Measurements from ENCODE around the gene MSMP. TPM values are rescaled to one million over a fixed set of nuclear protein-coding genes. Genes with fewer than 3 reads are reported as not detected.

The MSMP gene, protein sequence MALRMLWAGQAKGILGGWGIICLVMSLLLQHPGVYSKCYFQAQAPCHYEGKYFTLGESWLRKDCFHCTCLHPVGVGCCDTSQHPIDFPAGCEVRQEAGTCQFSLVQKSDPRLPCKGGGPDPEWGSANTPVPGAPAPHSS
- 1 to 10 TPM in 1 of 3 donors, not detected in 2; 1.1 TPM for polyA plus RNA-seq (ENCODE audit: insufficient read length in 3 of 3)
- long read RNA-seq, donor 1: 0 reads
- long read RNA-seq, donor 2: 0 reads
- long read RNA-seq, donor 3: 0 reads
- long read RNA-seq, donor 4: 0 reads
- long read RNA-seq, donor 5: 0 reads
- long read RNA-seq, donor 6: 0 reads
- long read RNA-seq, donor 7: 0 reads
- long read RNA-seq, donor 8: 0 reads
- long read RNA-seq, donor 9, partial matches to known transcripts: 0 of 1 reads
- long read RNA-seq, donor 9, other reads (novel, unspliced or antisense): 0 of 1 reads
- long read RNA-seq, donor 10: 0 reads
- long read RNA-seq, donor 11, partial matches to known transcripts: 8 of 14 reads
- long read RNA-seq, donor 11, other reads (novel, unspliced or antisense): 6 of 14 reads
- long read RNA-seq, donor 12: 0 reads
- long read RNA-seq, donor 13: 0 reads
- long read RNA-seq, donor 14, partial matches to known transcripts: 0 of 1 reads
- long read RNA-seq, donor 14, other reads (novel, unspliced or antisense): 0 of 1 reads
- long read RNA-seq, donor 15: 0 reads
- long read RNA-seq, donor 16: 0 reads

DNA sequence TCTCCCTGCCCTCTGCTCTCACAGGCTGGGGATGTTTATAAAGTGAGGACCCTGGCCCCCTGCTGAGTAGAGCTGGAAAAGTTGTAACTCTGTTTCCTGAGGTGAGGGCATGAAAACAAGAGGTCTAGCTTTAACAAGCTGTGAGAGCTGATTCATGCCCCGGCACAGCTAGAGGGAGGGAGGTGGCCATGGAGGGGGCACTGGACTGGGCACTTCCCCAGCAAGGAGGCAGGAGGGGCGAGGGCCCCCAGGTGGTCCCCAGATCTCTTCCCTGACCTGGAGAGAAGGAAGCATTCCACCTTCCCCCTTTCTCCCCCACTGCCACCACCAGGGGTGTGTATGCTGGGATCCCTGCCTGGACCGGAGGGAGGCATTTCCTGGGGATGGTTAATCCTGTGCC lies at the start of gene MSMP:
Gene MSMP, minus strand, starts transcription at position 13 of the 400 bp plus-strand sequence. CDS start 147 bp downstream, outside the sequence.
- DNase-seq (ENCODE audit: extremely low read depth in 1 of 11, low read depth in 9 of 11, low spot score in 4 of 11): no peak

DNA sequence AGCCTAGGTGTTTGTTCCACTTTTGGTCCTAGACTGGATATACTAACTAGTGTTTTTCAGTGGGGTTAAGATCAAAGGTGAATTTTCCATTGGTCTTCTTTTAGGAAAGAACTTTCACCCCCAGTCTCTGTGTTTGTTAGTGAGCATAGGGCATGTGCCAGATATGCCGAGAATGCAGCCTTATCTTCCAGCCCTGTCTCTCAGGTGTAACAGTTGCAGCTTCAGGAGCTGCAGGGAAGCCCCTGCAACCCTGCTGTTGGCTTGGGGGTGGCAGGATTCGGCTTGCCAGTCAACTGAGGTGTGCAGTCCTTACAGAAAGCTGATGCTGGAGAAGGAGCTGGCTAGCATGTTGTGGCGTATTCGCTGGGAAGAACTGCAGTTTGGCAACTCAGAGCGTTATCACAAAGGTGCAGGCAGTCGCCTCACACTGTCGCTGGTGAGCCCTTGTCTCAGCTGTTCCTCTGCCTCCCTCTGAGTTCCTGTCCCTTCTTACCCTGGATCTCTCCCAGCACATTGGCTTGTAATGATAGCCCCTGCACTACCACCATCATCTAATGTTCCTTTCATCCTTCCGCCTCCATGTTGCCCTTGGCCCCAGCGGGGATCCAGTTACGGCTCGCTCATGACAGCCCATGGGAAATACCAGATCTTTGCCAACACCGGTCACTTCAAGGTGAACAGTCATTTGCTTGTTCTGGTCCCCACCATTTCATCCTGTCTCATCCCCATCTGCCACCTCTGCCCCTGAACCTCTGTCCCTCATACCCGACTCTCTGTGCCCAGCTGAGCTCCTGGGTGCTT lies 47.5 kb upstream of the MSMP start:
- DNase-seq (ENCODE audit: extremely low read depth in 1 of 11, low read depth in 9 of 11, low spot score in 4 of 11): no peak

DNA sequence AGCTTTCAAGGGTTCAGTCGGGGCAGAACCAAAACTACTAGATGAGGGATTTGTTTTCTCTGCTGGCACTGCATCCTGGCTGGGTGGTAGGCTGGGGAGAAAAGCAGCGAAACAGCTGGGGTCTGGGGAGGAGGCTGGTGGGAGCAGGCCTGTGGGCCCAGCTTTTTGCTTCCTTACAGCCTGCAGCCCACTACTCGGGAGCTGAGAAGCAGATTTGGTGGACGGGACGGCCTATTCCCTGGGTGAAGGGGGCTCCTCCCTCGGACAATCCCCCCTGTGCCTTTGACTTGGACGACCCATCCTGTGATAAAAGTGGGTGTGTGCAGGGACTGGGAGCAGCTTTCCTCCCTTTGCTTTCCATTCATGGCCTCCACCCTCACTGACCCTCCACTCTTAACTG lies 46.5 kb upstream of the MSMP start:
- DNase-seq (ENCODE audit: extremely low read depth in 1 of 11, low read depth in 9 of 11, low spot score in 4 of 11): no peak

DNA sequence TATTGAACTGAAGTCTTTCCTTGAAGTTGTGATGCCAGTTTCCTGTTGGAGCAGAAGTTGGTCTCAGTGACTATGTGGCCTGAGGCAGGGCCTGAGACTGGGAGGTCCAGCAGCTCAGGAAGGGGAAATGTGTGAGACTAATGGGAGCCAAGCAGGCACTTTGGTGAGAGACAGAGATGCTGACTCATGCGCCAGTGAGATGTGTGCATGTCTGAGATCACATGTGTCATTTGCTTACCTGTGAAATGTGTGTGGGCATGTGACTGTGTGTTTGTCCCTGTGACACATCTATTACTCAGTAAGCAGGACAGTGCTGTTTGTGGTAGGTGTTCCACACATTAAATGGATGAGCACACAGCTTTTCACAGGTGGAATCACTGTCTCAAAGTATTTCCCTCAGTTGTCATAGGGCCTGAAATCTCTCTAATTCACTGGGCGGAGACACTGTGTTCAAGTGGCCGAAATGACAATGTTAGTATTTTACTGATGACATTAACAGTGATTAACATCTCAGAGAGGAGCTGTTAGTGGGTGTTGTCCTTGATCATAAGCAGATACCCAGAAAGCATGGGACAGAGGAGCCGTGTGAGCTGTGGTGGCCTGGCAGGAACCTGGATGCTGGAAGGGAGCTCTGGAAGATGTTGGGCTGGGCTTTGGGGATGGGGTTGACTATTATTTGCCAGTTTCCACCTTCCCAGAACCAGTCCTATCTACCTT lies 44.7 kb upstream of the MSMP start:
- DNase-seq (ENCODE audit: extremely low read depth in 1 of 11, low read depth in 9 of 11, low spot score in 4 of 11): no peak

GRCh38 chr9:35797311-35798109 lies 43.4 kb upstream of the MSMP start:
- no peak for DNase-seq (ENCODE audit: extremely low read depth in 1 of 11, low read depth in 9 of 11, low spot score in 4 of 11)

DNA sequence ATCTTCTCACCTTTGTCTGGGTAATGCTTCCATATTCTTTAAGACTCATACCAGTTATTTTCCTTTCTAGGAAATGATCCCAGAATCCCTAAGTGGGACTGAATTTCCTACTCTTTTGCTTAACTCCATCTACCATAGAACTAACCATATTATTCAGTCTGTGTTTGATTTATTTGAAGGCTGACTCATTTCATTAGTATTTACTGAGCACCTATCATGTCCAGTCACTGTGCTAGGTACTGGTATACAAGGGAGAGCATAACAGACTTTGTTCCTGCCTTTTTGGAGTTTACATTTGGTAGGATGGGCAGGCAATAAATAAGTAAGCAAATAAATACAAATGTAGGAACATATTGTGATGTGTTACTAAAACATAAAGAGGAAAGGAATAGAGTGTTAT lies 41.6 kb upstream of the MSMP start:
- DNase-seq (ENCODE audit: extremely low read depth in 1 of 11, low read depth in 9 of 11, low spot score in 4 of 11): no peak

- DNase-seq (ENCODE audit: extremely low read depth in 1 of 11, low read depth in 9 of 11, low spot score in 4 of 11): no peak
These were observed 39.4 kb upstream of the MSMP start for GRCh38 chr9:35793461-35793860.

DNA sequence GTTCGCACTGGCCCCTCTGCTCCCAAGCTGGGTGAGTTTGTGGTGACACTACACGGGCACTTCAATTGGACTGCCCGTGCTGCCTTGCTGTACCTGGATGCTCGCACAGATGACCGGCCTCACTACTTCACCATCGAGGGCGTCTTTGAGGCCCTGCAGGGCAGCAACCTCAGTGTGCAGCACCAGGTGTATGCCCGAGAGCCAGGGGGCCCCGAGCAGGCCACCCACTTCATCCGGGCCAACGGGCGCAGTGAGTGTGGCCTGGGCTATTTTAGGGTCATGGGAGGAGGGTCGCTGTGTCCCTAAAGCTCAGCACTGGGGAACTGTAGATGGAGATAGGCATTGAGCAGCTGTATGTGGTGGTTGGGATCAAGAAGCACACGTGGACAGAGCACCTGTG lies 38.8 kb upstream of the MSMP start:
- DNase-seq (ENCODE audit: extremely low read depth in 1 of 11, low read depth in 9 of 11, low spot score in 4 of 11): no peak

GRCh38 chr9:35792024-35792813 lies 38.1 kb upstream of the MSMP start:
- no peak for DNase-seq (ENCODE audit: extremely low read depth in 1 of 11, low read depth in 9 of 11, low spot score in 4 of 11)

DNA sequence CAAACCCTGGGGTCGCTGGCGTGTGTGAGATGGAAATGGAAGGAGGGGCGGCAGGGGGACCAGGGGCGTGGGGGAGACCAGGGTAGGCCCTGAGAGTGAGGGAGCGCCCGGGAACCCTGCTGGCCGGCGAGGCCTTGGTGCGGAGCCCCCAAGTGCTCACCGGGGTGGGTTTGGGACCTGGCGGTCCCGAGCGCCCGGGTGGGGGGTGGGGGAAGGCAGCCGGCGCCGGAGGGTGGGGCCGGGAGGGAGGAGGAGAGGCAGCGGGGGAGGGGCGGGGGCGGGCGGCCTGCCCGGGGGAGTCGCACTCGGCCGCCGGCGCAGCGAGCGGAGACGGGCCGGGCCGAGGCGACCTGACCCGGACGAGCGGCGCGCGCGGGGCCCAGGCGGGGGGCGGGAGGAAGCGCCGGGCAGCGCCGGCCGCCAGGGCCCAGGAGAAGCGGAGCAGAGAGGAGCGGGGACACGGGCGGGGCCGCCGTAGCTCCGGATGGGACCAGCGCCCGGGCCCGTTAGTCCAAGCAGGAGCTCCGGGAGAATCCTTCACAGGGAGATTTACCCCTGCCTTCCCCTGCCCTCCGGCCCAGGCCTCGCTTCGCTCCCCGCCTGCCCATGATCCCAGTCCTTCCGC lies 37.3 kb upstream of the MSMP start, which contains the start of gene NPR2:
Gene NPR2, plus strand, starts transcription at position 295 of the 625 bp plus-strand sequence. CDS start 818 bp downstream, outside the sequence.
- no peak for DNase-seq (ENCODE audit: extremely low read depth in 1 of 11, low read depth in 9 of 11, low spot score in 4 of 11)

DNA sequence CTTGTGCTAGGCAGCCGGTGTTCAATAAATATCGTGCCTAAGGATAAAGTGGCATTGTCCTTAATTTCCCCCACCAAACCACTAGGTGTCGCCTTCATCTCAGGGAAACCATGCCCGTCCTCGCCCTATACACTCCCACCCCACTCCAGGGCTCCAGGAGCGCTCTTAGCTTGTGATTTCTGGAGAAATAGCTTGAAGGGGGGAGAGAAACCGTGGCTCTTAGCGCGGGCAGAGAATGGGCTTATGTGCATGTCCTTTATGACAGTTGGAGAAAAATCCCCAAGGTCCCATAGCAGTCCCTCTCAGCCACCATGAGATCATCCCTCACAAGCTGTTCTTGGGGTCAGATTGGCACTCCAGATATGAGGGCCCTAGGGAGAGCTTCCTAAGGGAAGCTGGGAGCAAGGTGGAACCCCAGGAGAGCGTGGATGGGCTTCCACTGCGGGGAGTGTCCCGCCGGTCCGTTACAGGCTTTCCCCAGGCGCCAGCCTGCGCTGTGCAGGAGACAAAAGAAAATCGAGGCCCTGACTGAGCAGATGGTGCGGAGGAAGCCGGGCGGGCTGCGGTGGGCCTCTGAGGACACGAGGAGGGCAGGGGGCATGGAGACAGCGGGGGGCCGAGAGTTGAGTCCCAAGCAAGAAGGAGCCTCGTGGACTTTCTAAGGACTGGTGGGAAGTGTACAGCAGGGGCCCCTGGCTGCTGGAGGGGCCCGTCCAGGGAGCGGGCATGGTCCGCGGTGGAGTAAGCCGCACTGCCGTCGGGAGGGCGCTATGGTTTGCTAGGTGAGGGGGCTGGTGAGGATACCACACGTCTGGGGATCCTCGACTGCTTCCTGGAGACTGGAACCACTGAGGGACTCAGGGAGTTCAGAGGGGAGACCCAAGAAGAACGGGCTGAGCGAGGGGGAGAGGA lies 36.6 kb upstream of the MSMP start:
- DNase-seq (ENCODE audit: extremely low read depth in 1 of 11, low read depth in 9 of 11, low spot score in 4 of 11): peak in 9 of 11 donors; percentile 59 to 86 (median 75)

- DNase-seq (ENCODE audit: extremely low read depth in 1 of 11, low read depth in 9 of 11, low spot score in 4 of 11): no peak
These were observed 35.9 kb upstream of the MSMP start for GRCh38 chr9:35790025-35790384.

GRCh38 chr9:35789541-35789940 lies 35.5 kb upstream of the MSMP start:
- no peak for DNase-seq (ENCODE audit: extremely low read depth in 1 of 11, low read depth in 9 of 11, low spot score in 4 of 11)

DNA sequence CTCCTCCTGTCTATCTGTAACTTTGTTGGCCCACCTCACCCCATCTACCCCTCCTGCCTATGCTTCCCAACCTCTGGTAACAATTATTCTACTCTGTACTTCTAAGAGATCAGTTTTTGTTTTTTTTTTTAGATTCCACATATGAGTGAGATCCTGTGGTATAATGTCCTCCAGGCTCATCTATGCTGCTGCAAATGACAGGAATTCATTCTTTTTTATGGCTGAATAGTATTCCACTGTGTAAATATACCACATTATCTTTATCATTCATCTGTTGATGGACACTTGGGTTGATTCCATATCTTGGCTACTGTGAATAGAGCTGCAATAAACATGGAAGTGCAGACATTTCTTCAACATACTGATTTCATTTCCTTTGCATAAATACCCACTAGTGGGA lies 29.3 kb upstream of the MSMP start:
- DNase-seq (ENCODE audit: extremely low read depth in 1 of 11, low read depth in 9 of 11, low spot score in 4 of 11): no peak

DNA sequence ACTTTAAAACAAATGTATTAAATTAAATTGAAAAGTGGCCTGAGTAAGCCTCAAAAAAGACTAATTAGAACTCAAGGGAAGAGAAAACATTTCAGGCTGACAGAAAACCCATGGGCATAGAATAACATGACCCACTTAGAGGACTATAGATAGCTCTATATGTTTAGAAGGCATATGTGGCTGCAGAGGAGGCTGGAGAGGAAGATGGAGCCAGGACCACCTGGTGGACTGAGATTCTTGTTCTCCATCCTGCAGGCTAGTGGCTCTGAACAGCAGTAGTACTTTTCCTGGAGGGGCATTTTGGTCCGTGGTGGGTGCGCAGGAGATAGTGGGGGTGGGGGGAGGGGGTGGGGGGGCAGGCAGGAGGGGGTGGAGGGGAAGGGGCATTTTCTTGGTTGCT lies 27.0 kb upstream of the MSMP start:
- no peak for DNase-seq (ENCODE audit: extremely low read depth in 1 of 11, low read depth in 9 of 11, low spot score in 4 of 11)

- no peak for DNase-seq (ENCODE audit: extremely low read depth in 1 of 11, low read depth in 9 of 11, low spot score in 4 of 11)
These were observed 24.4 kb upstream of the MSMP start for GRCh38 chr9:35778496-35778895.
